ENCODE results near the gene GOT1. TPM values are rescaled to one million over a fixed set of nuclear protein-coding genes. Genes with fewer than 3 reads are reported as not detected.

GOT1 gene
- total and polyA plus RNA-seq, 2 of the 8 experiments (the other 6 are each of a cell fraction or from before 2014, with no cell fraction given), result 16.7 to 47.0 TPM

DNA sequence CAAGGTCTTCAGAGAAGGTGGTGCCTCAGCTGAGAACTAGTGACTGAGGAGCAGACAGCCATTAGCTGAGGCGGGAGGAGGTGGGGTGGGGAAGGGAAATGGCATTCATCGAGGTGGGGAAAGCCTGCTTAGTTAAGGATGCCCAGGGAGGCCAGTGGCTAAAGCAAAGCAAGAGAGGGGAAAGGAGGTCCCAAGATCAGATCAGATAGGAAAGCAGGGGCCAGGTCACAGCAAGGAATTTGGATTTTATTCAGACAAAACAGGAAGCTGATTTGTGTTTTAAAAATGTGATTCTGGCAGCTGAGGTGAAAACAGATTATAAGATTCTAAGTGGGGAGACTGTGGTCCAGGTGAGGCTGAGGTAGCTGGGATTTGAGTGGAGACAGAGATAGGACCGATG lies 55.5 kb downstream of the GOT1 start (continued):
- TF ChIP-seq, protein P1, sequence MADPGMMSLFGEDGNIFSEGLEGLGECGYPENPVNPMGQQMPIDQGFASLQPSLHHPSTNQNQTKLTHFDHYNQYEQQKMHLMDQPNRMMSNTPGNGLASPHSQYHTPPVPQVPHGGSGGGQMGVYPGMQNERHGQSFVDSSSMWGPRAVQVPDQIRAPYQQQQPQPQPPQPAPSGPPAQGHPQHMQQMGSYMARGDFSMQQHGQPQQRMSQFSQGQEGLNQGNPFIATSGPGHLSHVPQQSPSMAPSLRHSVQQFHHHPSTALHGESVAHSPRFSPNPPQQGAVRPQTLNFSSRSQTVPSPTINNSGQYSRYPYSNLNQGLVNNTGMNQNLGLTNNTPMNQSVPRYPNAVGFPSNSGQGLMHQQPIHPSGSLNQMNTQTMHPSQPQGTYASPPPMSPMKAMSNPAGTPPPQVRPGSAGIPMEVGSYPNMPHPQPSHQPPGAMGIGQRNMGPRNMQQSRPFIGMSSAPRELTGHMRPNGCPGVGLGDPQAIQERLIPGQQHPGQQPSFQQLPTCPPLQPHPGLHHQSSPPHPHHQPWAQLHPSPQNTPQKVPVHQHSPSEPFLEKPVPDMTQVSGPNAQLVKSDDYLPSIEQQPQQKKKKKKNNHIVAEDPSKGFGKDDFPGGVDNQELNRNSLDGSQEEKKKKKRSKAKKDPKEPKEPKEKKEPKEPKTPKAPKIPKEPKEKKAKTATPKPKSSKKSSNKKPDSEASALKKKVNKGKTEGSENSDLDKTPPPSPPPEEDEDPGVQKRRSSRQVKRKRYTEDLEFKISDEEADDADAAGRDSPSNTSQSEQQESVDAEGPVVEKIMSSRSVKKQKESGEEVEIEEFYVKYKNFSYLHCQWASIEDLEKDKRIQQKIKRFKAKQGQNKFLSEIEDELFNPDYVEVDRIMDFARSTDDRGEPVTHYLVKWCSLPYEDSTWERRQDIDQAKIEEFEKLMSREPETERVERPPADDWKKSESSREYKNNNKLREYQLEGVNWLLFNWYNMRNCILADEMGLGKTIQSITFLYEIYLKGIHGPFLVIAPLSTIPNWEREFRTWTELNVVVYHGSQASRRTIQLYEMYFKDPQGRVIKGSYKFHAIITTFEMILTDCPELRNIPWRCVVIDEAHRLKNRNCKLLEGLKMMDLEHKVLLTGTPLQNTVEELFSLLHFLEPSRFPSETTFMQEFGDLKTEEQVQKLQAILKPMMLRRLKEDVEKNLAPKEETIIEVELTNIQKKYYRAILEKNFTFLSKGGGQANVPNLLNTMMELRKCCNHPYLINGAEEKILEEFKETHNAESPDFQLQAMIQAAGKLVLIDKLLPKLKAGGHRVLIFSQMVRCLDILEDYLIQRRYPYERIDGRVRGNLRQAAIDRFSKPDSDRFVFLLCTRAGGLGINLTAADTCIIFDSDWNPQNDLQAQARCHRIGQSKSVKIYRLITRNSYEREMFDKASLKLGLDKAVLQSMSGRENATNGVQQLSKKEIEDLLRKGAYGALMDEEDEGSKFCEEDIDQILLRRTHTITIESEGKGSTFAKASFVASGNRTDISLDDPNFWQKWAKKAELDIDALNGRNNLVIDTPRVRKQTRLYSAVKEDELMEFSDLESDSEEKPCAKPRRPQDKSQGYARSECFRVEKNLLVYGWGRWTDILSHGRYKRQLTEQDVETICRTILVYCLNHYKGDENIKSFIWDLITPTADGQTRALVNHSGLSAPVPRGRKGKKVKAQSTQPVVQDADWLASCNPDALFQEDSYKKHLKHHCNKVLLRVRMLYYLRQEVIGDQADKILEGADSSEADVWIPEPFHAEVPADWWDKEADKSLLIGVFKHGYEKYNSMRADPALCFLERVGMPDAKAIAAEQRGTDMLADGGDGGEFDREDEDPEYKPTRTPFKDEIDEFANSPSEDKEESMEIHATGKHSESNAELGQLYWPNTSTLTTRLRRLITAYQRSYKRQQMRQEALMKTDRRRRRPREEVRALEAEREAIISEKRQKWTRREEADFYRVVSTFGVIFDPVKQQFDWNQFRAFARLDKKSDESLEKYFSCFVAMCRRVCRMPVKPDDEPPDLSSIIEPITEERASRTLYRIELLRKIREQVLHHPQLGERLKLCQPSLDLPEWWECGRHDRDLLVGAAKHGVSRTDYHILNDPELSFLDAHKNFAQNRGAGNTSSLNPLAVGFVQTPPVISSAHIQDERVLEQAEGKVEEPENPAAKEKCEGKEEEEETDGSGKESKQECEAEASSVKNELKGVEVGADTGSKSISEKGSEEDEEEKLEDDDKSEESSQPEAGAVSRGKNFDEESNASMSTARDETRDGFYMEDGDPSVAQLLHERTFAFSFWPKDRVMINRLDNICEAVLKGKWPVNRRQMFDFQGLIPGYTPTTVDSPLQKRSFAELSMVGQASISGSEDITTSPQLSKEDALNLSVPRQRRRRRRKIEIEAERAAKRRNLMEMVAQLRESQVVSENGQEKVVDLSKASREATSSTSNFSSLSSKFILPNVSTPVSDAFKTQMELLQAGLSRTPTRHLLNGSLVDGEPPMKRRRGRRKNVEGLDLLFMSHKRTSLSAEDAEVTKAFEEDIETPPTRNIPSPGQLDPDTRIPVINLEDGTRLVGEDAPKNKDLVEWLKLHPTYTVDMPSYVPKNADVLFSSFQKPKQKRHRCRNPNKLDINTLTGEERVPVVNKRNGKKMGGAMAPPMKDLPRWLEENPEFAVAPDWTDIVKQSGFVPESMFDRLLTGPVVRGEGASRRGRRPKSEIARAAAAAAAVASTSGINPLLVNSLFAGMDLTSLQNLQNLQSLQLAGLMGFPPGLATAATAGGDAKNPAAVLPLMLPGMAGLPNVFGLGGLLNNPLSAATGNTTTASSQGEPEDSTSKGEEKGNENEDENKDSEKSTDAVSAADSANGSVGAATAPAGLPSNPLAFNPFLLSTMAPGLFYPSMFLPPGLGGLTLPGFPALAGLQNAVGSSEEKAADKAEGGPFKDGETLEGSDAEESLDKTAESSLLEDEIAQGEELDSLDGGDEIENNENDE (IDR thresholded peaks at IDR 0.05; ENCODE audit: insufficient replicate concordance, low read length), result no peak
- TF ChIP-seq JUND (IDR thresholded peaks at IDR 0.05; ENCODE audit: low read length) (no peak), ASH2L (IDR thresholded peaks at IDR 0.05; ENCODE audit: low read length) (no peak), KDM1A (IDR thresholded peaks at IDR 0.05; ENCODE audit: borderline replicate concordance, low read length) (no peak), SIX5 (IDR thresholded peaks at IDR 0.05; ENCODE audit: low read depth, low read length) (no peak), CHD1 (IDR thresholded peaks at IDR 0.05; ENCODE audit: low read depth, low read length) (no peak), POLR2A (IDR thresholded peaks at IDR 0.05; ENCODE audit: control extremely low read depth in 1 of 2, low read depth in 2 of 2, low read length in 2 of 2) (no peak), KDM4A (IDR thresholded peaks at IDR 0.05; ENCODE audit: low read depth, low read length, severe bottlenecking) (no peak), TAF1 (IDR thresholded peaks at IDR 0.05; ENCODE audit: low read depth, low read length) (no peak)

Data from H1 (cell line).